NCI-H2029 treated with DMSO at 0.1 percent for 48 hours (cell line): Measurements from ENCODE around the gene CCT3.
A peak's percentile ranks its signal among the peaks of the same experiment; 100 is the strongest.
"Not testable (repeated sequence)": the region's sequence is repeated elsewhere in the genome, so short reads cannot be mapped to it uniquely, and the experiment has no call there.

ENCODE experiments used
- DNase-seq: peaks from one replicate; lab custom pipeline; 2025; lab: John Stamatoyannopoulos, UW

CCT3 gene

GRCh38 chr1:156338180-156338976 is at the start of gene CCT3, which contains the start of gene TSACC:
Gene CCT3, minus strand, starts transcription at chr1:156338292. Its CDS starts 108 bp downstream, at chr1:156338184.
Gene TSACC, plus strand, starts transcription at chr1:156338526. Its CDS starts 1,232 bp downstream, at chr1:156339758.
- DNase-seq, result peak; percentile 98

- no peak for DNase-seq
These were observed 49.7 kb upstream of the CCT3 start for GRCh38 chr1:156387870-156388173.

DNA sequence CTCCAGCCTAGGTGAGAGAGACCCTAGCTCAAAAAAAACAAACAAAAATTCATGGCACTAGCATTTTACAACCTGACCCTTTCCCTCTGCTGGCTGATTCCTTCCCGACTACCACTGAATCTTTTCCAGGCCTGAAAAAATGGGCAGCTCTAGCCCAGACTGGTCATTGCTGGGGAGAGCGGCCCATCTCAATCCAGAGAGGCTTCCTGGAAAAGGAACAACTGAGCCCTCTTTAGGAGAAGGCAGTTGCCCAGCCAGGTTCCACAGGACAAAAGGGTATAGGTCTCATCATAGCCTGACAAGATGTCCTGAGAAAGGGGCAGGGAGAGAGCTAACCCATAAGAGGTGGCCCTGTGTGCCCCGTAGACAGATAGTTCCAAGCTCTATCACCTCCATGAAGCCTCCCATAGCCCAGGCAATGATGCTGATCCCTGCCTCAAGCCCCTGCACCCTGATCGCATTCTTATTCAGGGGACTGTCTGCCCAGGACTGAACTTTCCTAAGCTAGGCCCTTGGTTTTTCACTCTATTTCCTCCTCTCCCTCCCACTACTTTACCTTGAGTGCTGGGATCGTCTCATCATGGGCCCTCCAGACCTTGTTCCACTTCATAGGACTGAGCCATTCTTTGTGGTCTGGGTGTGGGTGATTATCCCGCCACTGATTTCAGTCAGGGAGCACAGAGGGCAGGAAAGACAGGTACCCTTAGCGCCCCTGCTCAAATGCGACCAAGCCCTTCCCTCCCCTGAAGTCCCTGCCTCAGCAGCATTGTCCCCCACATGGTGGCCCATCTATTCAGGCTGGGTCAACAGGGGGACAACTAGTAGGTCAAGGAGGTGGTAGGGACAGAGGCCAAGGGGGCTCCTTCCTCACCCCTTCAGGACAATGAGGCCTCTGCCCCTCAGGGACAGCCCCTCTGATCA is 49.1 kb upstream of the CCT3 start:
- no peak for DNase-seq

DNA sequence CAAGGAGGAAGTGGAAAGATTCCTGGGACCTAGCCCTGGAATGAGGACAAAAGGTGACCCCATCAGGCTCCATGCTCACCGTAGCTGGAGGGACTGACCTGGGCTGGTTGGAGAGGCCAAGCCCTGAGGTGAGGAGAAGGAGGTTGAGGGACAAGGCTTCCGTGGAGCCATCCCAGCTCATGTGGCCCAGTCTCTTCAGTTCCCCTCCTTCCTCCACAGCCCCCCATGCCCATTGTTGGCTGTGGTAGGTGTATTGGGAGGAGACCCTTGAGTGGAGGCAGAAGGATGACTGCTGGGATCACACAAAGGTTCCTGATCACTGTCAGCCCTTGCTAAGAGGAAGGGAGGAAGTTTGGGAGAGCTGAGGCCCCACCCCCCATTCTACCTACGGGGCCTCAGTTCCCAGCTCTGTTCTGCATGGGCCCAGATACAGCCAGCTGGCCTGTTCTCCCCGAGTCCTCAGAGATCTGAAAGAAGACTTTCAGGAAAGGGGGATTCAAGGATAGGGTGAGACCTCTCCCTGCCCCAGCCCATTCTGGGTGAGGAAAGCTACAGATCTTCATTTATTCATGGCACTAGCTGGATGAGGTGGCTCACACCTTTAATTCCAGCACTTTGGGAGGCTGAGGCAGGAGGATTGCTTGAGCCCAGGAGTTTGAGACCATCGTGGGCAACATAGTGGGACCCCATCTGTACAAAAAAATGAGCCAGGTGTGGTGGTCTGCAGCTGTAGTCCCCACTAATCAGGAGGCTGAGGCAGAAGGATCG is 48.2 kb upstream of the CCT3 start:
- no peak for DNase-seq

DNA sequence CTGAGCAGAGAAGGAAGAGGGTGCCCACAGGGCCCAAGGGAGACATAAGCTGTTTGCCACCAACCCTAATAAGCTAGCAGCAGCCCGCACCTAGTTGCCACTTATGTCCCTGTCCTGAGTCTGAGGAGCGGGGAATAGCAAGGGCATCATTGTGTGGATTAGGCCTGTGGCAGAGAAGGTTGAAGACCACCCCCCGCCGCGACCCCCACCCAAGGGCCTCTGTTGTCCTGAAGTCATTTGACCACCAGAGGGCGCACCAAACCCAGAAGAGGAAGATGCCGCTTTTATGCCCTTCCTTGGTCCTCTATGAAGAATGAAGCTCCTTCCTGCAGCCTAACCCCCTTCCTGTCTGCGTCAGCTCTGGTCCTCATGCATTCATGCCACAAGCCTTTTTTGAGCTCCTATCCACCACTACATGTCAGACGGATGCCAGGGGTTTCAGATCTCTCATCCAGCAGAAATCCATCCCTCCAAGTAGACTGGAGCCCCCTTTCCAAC is 47.5 kb upstream of the CCT3 start:
- DNase-seq, result peak; percentile 48

DNA sequence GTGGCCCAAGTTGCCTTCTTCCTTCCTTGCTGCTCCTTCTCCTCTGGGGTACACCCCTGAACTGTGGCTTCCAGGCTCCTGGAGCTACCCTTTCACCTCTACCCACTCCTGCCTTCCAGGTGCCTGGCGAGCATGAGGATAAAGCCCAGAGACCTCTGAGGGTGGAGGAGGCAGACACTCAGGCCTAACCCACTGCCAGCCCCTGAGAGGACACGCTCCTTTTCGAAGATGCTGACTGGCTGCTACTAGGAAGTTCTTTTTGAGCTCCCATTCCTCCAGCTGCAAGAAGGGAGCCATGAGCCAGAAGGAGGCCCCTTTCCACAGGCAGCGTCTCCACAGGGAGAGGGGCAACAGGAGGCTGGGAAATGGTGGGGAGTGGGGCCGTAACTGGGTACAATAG is 46.6 kb upstream of the CCT3 start:
- DNase-seq, result no peak

- DNase-seq, result no peak
These were observed 45.9 kb upstream of the CCT3 start for GRCh38 chr1:156384007-156384406.

- peak; percentile 4 for DNase-seq
These were observed 44.9 kb upstream of the CCT3 start for GRCh38 chr1:156383023-156383422.

DNA sequence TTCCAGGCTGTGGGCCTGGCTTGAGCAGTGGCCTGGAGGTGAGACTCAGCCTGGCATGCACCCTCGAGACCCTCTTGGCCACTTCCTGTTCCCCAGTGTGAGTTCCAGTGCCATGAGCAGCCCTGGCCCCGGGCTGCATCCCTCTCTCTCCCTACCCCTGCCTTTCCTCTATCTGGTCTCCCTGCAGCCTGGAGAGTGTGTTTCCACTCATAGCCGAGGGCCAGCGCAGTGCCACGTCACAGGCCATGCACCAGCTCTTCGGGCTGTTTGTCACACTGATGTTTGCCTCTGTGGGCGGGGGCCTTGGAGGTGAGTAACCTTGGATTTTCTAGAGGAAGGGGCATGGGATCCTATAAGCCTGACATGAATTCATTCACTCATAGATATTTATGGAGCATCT is 44.5 kb upstream of the CCT3 start:
- DNase-seq, result no peak

GRCh38 chr1:156379420-156380165 is 41.5 kb upstream of the CCT3 start:
- DNase-seq, result no peak

GRCh38 chr1:156378557-156378956 is 40.5 kb upstream of the CCT3 start:
- no peak for DNase-seq

DNA sequence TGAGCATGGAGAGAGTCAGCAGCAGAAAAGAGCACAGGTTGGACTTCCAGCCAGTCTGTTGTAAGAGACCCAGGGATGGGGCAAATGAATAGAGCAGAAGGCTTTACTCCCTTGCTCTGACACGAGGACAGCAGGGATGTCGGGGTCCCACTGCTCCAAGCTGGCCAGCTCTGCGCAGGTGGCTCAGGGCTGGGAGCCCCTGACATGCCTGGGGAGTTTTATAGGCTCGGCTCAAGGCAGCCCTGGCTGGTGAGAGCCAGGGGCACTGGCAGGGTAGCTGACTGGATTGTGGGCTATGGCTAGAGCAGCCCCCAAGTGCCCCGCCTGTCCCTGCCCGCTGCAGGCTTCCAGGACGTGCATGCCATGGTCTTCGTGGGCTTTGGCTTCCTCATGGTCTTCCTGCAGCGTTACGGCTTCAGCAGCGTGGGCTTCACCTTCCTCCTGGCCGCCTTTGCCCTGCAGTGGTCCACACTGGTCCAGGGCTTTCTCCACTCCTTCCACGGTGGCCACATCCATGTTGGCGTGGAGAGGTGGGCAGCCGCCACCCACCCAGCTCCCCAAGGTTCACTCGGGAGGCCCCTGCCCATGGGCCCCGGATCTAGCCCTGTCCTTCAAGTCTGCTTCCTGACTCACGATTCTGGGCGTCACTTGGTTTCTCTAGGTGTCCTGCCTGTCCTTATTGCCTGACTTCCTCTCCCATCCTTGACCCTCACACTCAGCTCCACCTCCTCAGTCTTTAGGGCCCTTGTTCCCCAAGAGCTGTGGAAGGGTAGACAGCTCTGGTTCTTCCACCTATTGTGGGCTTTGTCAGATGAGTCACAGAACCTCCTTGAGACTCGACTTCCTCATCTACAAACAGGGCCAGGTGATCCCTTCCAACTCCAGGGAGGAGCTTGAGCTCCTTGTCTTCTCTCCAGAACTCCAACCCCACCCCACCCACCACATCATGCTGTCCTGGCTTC is 39.1 kb upstream of the CCT3 start:
- no peak for DNase-seq

DNA sequence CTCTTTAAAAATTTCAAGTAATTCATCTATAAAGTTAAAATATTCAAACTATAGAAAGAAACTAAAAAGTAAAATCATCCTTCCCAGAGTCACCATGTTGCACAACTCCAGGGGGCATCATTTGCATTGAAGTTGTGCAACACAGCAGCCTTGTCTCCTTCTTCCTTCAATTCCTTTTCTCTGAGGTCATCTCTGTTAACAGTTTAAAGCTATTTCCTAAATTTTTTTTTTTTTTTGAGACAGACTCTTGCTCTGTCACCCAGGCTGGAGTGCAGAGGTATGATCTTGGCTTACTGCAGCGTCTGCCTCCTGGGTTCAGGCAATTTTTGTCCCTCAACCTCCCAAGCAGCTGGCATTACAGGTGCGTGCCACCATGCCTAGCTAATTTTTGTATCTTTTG is 38.1 kb upstream of the CCT3 start:
- DNase-seq, result no peak

- no peak for DNase-seq
These were observed 35.5 kb upstream of the CCT3 start for GRCh38 chr1:156373546-156373945.

DNA sequence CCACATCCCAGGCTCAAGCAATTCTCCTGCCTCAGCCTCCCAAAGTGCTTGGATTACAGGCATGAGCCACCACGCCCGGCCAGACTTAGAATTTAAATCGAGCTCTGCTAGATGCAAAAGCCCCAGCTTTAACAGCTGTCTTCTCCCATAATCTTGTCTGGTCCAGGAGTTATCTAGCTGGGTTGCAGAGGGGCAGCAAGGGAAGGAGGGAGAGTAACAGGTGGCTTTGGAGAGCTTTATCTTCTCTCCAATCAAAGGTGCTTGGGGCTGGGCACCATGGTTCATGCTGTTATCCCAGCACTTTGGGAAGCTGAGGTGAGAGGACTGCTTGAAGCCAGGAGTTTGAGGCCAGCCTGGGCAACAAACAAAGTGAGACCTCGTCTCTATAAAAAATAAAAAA is 34.8 kb upstream of the CCT3 start:
- no peak for DNase-seq

DNA sequence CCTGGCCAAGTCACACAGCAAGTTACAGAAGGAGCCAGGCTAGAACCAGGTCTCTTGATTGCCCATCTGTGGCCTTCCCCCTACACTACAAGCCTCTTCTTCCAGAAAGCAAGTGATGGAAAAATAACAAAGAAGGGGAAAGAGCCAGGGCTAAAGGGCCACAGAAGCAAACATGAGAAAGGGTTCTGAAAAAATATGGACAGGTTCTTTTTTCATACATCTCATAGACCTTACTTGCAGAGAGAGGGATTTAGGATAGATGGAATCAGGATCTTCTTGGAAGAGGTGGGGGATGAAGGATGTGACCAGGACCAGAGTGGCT is 34.1 kb upstream of the CCT3 start:
- no peak for DNase-seq

DNA sequence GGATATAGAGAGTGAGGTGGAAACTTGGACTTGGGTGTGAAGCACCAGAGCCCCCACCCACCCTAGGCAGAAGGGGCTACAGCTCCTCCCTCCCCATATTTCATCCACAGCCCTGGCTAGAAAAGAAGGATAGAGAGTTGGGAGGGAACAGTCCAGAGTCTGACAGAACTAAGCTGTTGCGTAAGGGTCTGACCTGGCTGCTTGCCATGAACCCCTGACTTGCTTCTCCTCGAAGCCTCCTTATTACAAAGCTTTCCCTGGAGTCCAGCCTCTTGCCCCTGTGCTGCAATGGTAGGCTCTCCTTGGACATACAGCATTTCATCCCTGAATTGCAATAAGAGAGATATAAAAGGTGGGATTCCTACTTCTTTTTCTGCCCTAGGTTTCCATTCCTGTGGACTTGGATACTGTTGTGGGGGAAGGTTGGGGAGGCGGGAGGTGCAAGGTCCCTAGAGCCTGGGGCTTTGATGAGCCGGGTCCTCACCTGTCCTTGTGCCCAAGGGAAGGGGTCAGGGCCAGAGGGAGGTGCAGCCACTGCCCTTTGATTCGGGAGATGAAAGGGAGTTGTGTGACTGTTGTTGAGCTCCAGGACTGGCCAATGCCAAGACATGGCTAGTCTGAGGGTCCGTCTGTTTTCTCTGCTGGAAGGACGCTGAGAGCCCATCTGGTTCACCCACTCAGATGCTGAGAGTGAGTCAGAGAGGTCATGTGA is 33.6 kb upstream of the CCT3 start:
- DNase-seq, result no peak

DNA sequence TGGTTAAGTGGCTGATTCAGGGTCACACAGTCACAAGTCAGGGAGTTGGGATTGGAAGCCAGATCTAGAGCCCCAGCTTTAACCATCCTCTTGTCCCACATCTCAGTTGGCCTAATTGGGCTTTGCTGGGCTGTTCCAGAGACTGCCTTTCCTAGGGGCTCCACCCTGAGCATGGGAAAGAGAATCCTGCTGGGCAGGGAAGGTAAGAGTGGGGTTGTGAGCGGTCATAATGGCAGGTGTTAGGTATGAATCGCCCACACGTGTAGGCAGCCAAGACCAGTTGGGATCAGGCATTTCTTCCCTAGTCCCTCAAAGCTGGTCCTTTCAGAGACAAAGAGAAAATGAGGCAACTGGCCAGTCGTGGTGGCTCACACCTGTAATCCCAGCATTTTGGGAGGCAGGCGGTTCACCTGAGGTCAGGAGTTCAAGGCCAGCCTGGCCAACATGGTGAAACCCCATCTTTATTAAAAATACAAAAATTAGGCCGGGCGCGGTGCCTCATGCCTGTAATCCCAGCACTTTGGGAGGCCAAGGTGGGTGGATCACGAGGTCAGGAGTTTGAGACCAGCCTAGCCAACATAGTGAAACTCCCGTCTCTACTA is 31.7 kb upstream of the CCT3 start:
- DNase-seq, result not testable (repeated sequence)
